ENCODE measurements around the gene AGPAT3. TPM values are rescaled to one million over a fixed set of nuclear protein-coding genes. Genes with fewer than 3 reads are reported as not detected.

Gene AGPAT3
- total RNA-seq, 2 experiments from 2014 or later = 94.3 to 101 TPM

DNA sequence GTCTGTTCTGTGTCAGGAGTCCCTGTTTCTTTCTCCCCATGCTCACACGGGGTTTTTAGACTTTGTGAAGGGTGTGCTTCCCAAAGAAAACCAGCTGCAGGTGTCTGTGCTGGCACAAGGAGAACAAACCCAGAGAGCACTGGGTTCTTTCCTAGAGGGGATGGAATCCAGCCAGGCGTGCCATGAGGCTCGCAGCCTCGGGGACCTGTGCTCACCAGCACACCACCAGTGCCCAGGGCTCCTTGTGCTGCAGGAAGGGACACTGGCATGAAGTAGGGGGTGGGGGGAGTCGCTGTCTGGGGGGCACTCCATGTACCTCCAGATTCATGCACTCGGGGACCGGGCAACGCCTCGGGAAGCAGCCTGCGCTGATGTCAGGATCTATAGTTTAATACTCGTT lies 57.9 kb downstream of the AGPAT3 start:
- CTCF ChIA-PET = interaction anchor here (1.4 kb wide), 1 partner anchor 112 kb away, joined by 5 read pairs; no protein-coding TSS in a partner anchor
- H3K4me1 Mint-ChIP-seq = peaks cover 44% of the 10 kb centered on the region
- H3K27ac Mint-ChIP-seq = no peak overlapping the region
- H3K27me3 Mint-ChIP-seq = no peaks in the 10 kb centered on the region
- no peak overlapping the region for H3K4me3 Mint-ChIP-seq
- no peaks in the 10 kb centered on the region for H3K9me3 Mint-ChIP-seq (ENCODE audit: low read depth)
- H3K36me3 Mint-ChIP-seq = peaks cover 18% of the 10 kb centered on the region
- ATAC-seq (no peak), DNase-seq (no peak)

DNA sequence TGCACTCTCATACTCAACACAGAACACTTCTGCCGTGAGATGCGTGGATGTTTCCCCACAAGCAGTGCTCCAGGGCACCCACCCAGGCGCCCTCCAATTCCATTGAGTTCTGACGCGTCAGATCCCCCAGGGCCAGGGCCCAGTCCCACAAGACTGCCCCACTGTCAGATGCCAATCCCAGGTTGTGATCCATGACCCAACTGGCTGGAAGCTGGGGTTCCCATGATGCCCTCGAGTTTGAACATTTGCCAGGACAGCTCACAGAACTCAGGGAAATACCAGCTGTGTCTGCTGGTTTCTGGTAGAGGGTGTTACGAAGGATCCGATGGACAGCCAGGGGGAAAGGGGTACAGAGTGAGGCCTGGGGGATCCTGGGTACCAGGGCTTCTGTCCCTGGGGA lies 58.4 kb downstream of the AGPAT3 start:
- no peak overlapping the region for H3K27ac Mint-ChIP-seq
- peaks cover 15% of the 10 kb centered on the region for H3K36me3 Mint-ChIP-seq
- no peaks in the 10 kb centered on the region for H3K9me3 Mint-ChIP-seq (ENCODE audit: low read depth)
- no peaks in the 10 kb centered on the region for H3K27me3 Mint-ChIP-seq
- H3K4me1 Mint-ChIP-seq = peaks cover 40% of the 10 kb centered on the region
- H3K4me3 Mint-ChIP-seq = no peak overlapping the region
- DNase-seq (no peak), ATAC-seq (no peak)
- CTCF ChIA-PET = no interaction called here

GRCh38 chr21:43924421-43925095 lies 59.5 kb downstream of the AGPAT3 start:
- Mint-ChIP-seq H3K27me3 (no peaks in the 10 kb centered on the region), H3K4me3 (no peak overlapping the region), H3K36me3 (peaks cover 9% of the 10 kb centered on the region), H3K4me1 (peaks cover 29% of the 10 kb centered on the region), H3K9me3 (ENCODE audit: low read depth) (no peaks in the 10 kb centered on the region), H3K27ac (no peak overlapping the region)
- CTCF ChIA-PET = no interaction called here
- no peak for DNase-seq
- no peak for ATAC-seq

GRCh38 chr21:43925096-43925481 lies 60.1 kb downstream of the AGPAT3 start:
- Mint-ChIP-seq H3K4me3 (no peak overlapping the region), H3K36me3 (peaks cover 6% of the 10 kb centered on the region), H3K27me3 (no peaks in the 10 kb centered on the region), H3K27ac (no peak overlapping the region), H3K4me1 (peaks cover 28% of the 10 kb centered on the region), H3K9me3 (ENCODE audit: low read depth) (no peaks in the 10 kb centered on the region)
- DNase-seq = no peak
- no peak for ATAC-seq
- CTCF ChIA-PET = interaction anchor here (1.7 kb wide), 1 partner anchor 13 kb away, joined by 4 read pairs; no protein-coding TSS in a partner anchor

- Mint-ChIP-seq H3K4me3 (no peak overlapping the region), H3K27me3 (no peaks in the 10 kb centered on the region), H3K4me1 (peaks cover 24% of the 10 kb centered on the region), H3K9me3 (ENCODE audit: low read depth) (no peaks in the 10 kb centered on the region), H3K27ac (no peak overlapping the region), H3K36me3 (peaks cover 5% of the 10 kb centered on the region)
- ATAC-seq (no peak), DNase-seq (no peak)
- CTCF ChIA-PET = interaction anchor here (0.8 to 1.7 kb wide), 2 partner anchors 13 to 83 kb away, joined by 3 to 4 read pairs; no protein-coding TSS in a partner anchor
Measured at GRCh38 chr21:43925609-43926008, 60.6 kb downstream of the AGPAT3 start.

DNA sequence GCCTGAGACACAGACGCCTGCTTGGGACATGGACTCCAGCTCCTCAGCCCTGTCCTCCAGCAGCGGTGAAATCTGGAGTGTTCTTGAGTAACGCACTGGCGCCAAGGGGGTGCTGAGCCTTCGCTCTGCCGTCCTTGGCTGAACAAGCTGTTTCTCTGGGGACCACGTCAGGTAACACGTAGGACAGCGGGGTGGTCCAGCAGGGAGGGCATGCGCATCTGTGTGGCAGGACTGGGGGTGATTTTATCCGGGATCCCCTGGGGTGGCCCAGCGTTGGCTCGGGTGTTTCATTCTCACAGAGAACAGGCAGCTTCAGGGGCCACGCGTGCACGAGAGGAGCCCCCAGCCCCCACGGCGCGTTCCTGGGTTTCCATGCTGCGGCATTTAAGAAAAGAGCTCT lies 61.2 kb downstream of the AGPAT3 start:
- H3K27ac Mint-ChIP-seq = no peak overlapping the region

DNA sequence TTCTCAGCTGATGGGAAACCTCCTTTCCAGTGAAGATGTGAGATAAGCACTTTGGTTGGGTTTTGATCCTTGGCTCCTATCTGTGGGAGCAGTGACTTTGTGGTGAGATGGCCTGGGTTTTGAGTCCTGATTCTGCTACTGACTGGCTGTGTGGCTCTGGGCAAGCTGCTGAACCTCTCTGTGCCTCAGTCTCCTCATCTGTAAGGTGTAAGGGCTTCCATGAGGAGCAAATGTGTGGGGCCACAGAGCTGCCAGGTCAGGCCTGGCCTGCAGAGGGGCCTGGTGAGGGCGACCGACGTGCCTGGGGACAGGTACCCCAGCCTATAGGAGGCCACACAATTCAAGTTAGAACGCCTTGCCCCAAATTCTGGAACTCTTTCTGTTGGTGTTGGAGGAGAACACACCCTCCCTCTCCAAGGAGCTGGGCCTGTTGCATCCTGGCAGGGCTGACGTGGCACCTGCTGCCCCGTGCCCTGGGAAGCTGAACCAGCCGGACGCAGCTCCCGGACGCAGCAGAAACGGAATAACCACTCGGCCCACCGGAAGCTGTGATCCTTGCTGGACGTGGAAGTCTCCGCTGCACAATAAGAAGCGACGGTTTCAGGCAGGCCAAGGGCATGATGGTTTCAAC lies 62.7 kb downstream of the AGPAT3 start:
- Mint-ChIP-seq H3K9me3 (ENCODE audit: low read depth) (no peaks in the 10 kb centered on the region), H3K4me1 (peaks cover 4% of the 10 kb centered on the region), H3K4me3 (no peak overlapping the region), H3K27me3 (no peaks in the 10 kb centered on the region), H3K36me3 (peaks cover 5% of the 10 kb centered on the region), H3K27ac (no peak overlapping the region)
- ATAC-seq (no peak), DNase-seq (no peak)
- CTCF ChIA-PET = interaction anchor here (0.6 kb wide), 1 partner anchor 87 kb away, joined by 3 read pairs; no protein-coding TSS in a partner anchor

More for the DNA sequence above, 61.2 kb downstream of the AGPAT3 start:
- CTCF ChIA-PET = interaction anchor here (0.6 to 1.7 kb wide), 3 partner anchors 12 to 100 kb away, joined by 3 to 4 read pairs (median 4); no protein-coding TSS in a partner anchor
- no peak for DNase-seq
- no peaks in the 10 kb centered on the region for H3K27me3 Mint-ChIP-seq
- ATAC-seq = no peak
- no peaks in the 10 kb centered on the region for H3K9me3 Mint-ChIP-seq (ENCODE audit: low read depth)
- H3K36me3 Mint-ChIP-seq = peaks cover 5% of the 10 kb centered on the region
- peaks cover 19% of the 10 kb centered on the region for H3K4me1 Mint-ChIP-seq
- no peak overlapping the region for H3K4me3 Mint-ChIP-seq

- Mint-ChIP-seq H3K4me1 (peaks cover 2% of the 10 kb centered on the region), H3K4me3 (no peak overlapping the region), H3K27me3 (no peaks in the 10 kb centered on the region), H3K9me3 (ENCODE audit: low read depth) (no peaks in the 10 kb centered on the region), H3K27ac (no peak overlapping the region), H3K36me3 (peaks cover 3% of the 10 kb centered on the region)
- CTCF ChIA-PET = interaction anchor here (1.2 kb wide), 1 partner anchor 10 kb away, joined by 5 read pairs; no protein-coding TSS in a partner anchor
- ATAC-seq (no peak), DNase-seq (no peak)
Measured at GRCh38 chr21:43928222-43929125, 63.5 kb downstream of the AGPAT3 start.

DNA sequence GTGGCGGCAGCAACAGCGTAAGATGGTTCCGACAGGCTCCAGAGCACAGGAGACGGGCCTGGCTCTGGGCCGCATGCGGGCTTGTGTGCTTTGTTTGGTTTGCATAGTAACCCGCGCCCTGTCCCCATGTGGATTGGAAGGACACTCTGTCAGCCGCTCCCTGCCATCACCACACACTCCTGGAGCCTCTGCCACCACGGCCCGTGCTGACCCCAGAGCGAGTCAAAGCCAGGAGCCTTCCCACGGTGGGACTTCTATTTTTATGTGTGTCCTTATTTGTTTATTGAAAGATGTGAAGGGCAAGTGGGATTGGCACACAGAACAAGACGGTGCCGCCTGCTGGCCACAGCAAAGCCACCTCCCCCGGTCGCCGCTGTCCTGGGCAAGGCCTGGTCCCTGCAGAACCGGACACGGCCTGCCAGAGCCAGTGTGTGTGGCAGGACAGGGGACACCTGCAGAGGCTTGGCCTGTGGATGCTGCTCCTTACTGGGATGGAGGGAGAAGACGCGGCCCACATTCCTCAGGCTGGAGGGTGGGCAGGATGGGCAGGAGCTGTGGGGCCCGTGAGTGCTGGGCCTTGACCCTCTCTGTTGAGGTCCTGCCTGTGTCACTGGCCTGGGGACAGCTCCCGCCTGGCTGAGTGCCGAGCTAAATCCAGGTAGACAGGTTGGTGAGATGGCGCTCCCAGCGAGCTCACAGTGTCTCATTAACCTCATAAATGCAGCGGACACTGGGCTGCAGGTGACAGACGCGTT lies 64.4 kb downstream of the AGPAT3 start:
- CTCF ChIA-PET = interaction anchor here (1.2 to 1.6 kb wide), 2 partner anchors 9 to 11 kb away, joined by 5 read pairs; no protein-coding TSS in a partner anchor
- DNase-seq = no peak

DNA sequence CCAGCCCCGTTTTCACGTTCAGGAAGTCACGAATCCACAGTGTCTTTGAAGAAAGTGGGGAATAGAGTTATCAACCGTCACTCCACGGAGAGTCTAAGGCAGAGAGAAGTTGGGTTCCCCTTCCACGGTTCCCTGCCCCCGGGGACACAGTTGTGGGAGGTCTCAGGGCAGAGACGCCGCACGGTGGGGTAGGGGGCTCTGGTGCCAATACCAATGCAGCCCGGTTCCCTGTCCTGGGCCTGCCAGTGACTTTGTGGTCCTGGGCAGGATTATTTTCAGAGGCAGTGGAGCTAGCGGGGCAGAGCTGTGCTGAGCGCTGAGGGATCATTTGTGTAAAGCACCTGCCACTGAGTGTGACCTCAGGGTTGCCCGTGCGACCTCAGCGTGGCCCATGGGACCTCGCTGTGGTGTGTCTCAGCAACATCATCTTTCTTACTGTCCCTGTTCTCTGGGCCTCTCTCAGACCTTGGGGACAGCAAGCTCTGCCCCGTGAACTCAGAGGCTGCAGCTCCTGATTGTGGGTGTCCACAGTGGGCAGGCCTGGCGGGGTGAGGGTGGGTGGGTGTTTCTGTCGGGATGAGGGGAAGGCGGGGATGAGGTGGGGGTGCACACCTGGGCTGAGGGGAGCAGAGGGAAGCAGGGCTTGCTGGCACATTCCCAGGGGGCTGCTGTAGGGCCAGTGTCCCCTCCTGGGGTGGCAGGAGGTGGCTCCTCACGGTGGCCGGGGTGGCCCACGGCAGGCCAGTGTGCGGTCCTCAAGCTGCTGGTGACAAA lies 65.2 kb downstream of the AGPAT3 start:
- CTCF ChIA-PET = interaction anchor here (1.6 kb wide), 1 partner anchor 12 kb away, joined by 5 read pairs; no protein-coding TSS in a partner anchor
- Mint-ChIP-seq H3K4me1 (peaks cover 2% of the 10 kb centered on the region), H3K27me3 (no peaks in the 10 kb centered on the region), H3K4me3 (no peak overlapping the region), H3K36me3 (peaks cover 3% of the 10 kb centered on the region), H3K9me3 (ENCODE audit: low read depth) (no peaks in the 10 kb centered on the region), H3K27ac (no peak overlapping the region)
- DNase-seq = no peak
- no peak for ATAC-seq

More for the DNA sequence above, 64.4 kb downstream of the AGPAT3 start:
- H3K27ac Mint-ChIP-seq = no peak overlapping the region
- H3K27me3 Mint-ChIP-seq = no peaks in the 10 kb centered on the region
- no peaks in the 10 kb centered on the region for H3K9me3 Mint-ChIP-seq (ENCODE audit: low read depth)
- ATAC-seq = no peak
- peaks cover 2% of the 10 kb centered on the region for H3K4me1 Mint-ChIP-seq
- H3K36me3 Mint-ChIP-seq = peaks cover 3% of the 10 kb centered on the region
- H3K4me3 Mint-ChIP-seq = no peak overlapping the region

GRCh38 chr21:43930848-43931375 lies 65.9 kb downstream of the AGPAT3 start:
- DNase-seq (no peak), ATAC-seq (no peak)
- no peaks in the 10 kb centered on the region for H3K9me3 Mint-ChIP-seq (ENCODE audit: low read depth)
- H3K4me3 Mint-ChIP-seq = no peak overlapping the region
- CTCF ChIA-PET = interaction anchor here (0.7 to 1.6 kb wide), 3 partner anchors 12 to 81 kb away, joined by 3 to 5 read pairs (median 3); partner anchors contain the start of gene TRAPPC10
- no peaks in the 10 kb centered on the region for H3K27me3 Mint-ChIP-seq
- no peak overlapping the region for H3K27ac Mint-ChIP-seq
- peaks cover 2% of the 10 kb centered on the region for H3K4me1 Mint-ChIP-seq
- peaks cover 3% of the 10 kb centered on the region for H3K36me3 Mint-ChIP-seq

DNA sequence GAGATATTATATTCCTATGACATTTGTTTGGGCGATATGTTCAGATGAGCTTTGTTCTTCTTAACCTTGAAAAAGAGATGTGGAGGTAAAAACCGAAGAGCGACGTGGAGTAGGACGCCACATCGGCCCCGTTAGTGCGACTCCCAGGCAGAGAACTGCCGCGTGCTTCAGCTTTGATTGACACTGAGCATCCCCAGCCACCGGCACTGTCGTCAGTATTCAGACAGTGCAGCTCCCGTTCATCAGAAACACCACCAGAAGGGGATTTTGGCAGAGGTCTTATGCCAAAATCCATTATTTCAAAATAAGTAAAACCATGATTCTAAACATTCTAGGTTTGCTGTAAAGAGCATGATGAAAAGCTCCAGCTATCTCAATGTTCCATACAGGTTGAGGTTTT lies 66.5 kb downstream of the AGPAT3 start:
- no peak for DNase-seq
- no peak overlapping the region for H3K27ac Mint-ChIP-seq
- CTCF ChIA-PET = interaction anchor here (0.7 to 0.9 kb wide), 2 partner anchors 13 to 80 kb away, joined by 3 read pairs; partner anchors contain the start of gene TRAPPC10
- H3K27me3 Mint-ChIP-seq = no peaks in the 10 kb centered on the region
- no peak overlapping the region for H3K4me3 Mint-ChIP-seq
- peaks cover 3% of the 10 kb centered on the region for H3K36me3 Mint-ChIP-seq
- H3K9me3 Mint-ChIP-seq (ENCODE audit: low read depth) = no peaks in the 10 kb centered on the region
- peaks cover 2% of the 10 kb centered on the region for H3K4me1 Mint-ChIP-seq
- ATAC-seq = no peak

All from activated CD8-positive, alpha-beta memory T cell treated with anti-CD3 and anti-CD28 coated beads, Interleukin-2, amount 10 ng/mL, durations not matched to agents 7 days and 5 days (primary cell).